HL-60 (cell line): Measurements from ENCODE around the gene ADPRH.

Experiments used
- DNase-seq, 2 experiments: peaks; one replicate each; pipeline ENCODE4 v3.0.0-alpha.2; 2010 to 2020; ENCODE audit warnings: low read depth in 1 of 2, low spot score in 1 of 2
- H3K27ac ChIP-seq: fragments of 250-450 bp; sonication (Bioruptor Pico); replicated peaks from 2 replicates; pipeline ENCODE4 v1.5.1; 2020; ENCODE audit warnings: mild to moderate bottlenecking, moderate library complexity
- H3K27me3 ChIP-seq: fragments of 250-450 bp; sonication (Bioruptor Pico); 2 replicates; pipeline ENCODE4 v1.5.1; 2021; ENCODE audit warnings: mild to moderate bottlenecking, moderate library complexity; ENCODE audit not compliant: insufficient read depth, poor library complexity, severe bottlenecking
- H3K4me3 ChIP-seq: replicated peaks from 2 replicates; pipeline ENCODE4 v1.5.1; 2011; ENCODE audit warnings: mild to moderate bottlenecking, control low read depth, low read length; ENCODE audit not compliant: insufficient read depth
- GABPA ChIP-seq: IDR thresholded peaks from 2 replicates; pipeline ENCODE4 v1.6.1; 2012; ENCODE audit warnings: low read depth
- POLR2AphosphoS5 ChIP-seq: IDR thresholded peaks from 2 replicates; pipeline ENCODE4 v1.6.1; 2012; ENCODE audit warnings: low read depth
- SPI1 ChIP-seq: IDR thresholded peaks from 2 replicates; pipeline ENCODE4 v1.6.1; 2012; ENCODE audit warnings: low read depth, mild to moderate bottlenecking, borderline replicate concordance
- TF ChIP-seq, protein P1 (sequence below): IDR thresholded peaks from 2 replicates; pipeline ENCODE4 v1.6.1; 2012; ENCODE audit warnings: low read depth; ENCODE audit not compliant: insufficient replicate concordance
- TF ChIP-seq, protein P2 (sequence below): IDR thresholded peaks from one replicate; pipeline ENCODE4 v1.5.1; 2011; ENCODE audit warnings: low read length, control low read depth, inconsistent platforms; ENCODE audit not compliant: insufficient read depth

The ADPRH gene

DNA sequence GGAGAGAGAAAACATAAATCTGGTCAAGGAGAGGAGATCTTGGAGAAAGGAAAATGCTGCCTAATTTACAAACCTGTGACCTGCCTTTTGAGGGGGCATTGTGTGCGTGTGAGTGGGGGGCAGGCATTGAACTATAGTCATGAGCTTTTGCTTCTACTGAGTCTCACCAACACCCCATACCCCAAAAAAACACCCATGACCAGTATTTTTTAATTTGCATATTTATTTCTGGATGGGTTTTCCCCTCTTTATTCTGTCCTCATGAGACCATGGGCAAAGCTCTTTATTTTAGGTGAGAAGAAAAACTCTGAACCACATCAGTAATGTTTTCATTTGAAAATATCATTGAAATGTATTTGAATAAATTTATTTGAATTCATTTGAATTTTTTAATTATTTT lies 40.5 kb upstream of the ADPRH start:
- DNase-seq: no peak
- TF ChIP-seq, protein P1, sequence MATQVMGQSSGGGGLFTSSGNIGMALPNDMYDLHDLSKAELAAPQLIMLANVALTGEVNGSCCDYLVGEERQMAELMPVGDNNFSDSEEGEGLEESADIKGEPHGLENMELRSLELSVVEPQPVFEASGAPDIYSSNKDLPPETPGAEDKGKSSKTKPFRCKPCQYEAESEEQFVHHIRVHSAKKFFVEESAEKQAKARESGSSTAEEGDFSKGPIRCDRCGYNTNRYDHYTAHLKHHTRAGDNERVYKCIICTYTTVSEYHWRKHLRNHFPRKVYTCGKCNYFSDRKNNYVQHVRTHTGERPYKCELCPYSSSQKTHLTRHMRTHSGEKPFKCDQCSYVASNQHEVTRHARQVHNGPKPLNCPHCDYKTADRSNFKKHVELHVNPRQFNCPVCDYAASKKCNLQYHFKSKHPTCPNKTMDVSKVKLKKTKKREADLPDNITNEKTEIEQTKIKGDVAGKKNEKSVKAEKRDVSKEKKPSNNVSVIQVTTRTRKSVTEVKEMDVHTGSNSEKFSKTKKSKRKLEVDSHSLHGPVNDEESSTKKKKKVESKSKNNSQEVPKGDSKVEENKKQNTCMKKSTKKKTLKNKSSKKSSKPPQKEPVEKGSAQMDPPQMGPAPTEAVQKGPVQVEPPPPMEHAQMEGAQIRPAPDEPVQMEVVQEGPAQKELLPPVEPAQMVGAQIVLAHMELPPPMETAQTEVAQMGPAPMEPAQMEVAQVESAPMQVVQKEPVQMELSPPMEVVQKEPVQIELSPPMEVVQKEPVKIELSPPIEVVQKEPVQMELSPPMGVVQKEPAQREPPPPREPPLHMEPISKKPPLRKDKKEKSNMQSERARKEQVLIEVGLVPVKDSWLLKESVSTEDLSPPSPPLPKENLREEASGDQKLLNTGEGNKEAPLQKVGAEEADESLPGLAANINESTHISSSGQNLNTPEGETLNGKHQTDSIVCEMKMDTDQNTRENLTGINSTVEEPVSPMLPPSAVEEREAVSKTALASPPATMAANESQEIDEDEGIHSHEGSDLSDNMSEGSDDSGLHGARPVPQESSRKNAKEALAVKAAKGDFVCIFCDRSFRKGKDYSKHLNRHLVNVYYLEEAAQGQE: no peak
- TF ChIP-seq POLR2AphosphoS5: no peak
- TF ChIP-seq GABPA: no peak
- TF ChIP-seq SPI1: no peak
- TF ChIP-seq, protein P2, sequence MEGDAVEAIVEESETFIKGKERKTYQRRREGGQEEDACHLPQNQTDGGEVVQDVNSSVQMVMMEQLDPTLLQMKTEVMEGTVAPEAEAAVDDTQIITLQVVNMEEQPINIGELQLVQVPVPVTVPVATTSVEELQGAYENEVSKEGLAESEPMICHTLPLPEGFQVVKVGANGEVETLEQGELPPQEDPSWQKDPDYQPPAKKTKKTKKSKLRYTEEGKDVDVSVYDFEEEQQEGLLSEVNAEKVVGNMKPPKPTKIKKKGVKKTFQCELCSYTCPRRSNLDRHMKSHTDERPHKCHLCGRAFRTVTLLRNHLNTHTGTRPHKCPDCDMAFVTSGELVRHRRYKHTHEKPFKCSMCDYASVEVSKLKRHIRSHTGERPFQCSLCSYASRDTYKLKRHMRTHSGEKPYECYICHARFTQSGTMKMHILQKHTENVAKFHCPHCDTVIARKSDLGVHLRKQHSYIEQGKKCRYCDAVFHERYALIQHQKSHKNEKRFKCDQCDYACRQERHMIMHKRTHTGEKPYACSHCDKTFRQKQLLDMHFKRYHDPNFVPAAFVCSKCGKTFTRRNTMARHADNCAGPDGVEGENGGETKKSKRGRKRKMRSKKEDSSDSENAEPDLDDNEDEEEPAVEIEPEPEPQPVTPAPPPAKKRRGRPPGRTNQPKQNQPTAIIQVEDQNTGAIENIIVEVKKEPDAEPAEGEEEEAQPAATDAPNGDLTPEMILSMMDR: no peak
- no peak overlapping the region for H3K27ac ChIP-seq
- no peak overlapping the region for H3K4me3 ChIP-seq
- no peaks in the 10 kb centered on the region for H3K27me3 ChIP-seq

DNA sequence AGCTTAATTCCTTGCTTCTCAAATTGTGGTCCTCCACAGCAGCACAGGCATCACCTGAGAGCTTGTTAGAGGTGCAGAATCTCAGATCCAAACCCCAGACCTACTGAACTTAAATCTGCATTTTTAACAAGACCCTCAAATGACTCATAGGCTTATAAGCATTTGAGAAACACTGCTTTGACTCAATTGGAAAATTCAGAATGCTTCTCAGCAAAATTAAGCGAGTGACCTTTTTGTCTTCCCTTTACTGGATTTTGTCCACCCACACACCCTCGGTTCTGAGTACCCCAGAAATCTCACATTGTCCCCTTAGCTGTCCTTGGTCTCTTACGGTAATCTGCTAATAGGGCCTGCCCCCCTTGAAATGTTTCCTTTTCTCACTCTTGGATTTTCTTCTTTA lies 37.7 kb upstream of the ADPRH start:
- DNase-seq: no peak
- TF ChIP-seq POLR2AphosphoS5 (no peak), GABPA (no peak), SPI1 (no peak)
- TF ChIP-seq, protein P1: no peak
- TF ChIP-seq, protein P2: no peak
- Histone ChIP-seq H3K4me3 (no peak overlapping the region), H3K27me3 (no peaks in the 10 kb centered on the region), H3K27ac (no peak overlapping the region)

DNA sequence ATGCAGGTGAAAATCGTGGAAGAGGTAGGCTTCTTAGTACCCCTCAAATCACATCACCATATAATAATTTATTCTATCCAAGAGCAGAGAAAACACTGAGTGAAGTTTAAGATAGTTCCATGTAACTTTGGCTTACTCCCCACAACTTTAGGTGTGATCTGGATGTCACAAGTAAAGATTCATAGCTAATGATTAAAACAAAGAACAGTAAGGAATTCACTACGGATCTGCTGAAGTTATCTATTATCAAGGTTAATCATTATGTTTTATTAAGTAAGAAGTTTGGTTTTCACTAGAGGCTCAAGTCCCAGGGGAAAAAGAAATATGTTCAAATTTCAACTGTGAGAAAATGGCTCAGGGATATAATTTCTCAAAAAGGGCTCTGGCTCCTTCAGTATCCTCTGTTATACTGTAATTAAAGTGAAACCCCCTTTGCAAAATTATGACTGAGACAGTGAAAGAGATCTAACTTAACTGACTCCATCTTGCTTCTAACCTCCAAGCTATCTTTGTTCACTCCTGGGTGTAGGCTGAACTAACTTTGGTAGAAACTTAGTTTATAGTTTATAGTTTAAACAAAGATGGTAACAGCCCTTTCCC lies 37.0 kb upstream of the ADPRH start:
- no peak overlapping the region for H3K27ac ChIP-seq
- DNase-seq: no peak
- H3K4me3 ChIP-seq: no peak overlapping the region
- TF ChIP-seq SPI1: no peak
- TF ChIP-seq, protein P2: no peak
- TF ChIP-seq, protein P1: no peak
- no peak for TF ChIP-seq POLR2AphosphoS5
- H3K27me3 ChIP-seq: no peaks in the 10 kb centered on the region
